Lung (tissue), 12 donors: Measurements from ENCODE around the gene DENND4B. TPM values are rescaled to one million over a fixed set of nuclear protein-coding genes. Genes with fewer than 3 reads are reported as not detected.

Experiments used
- ATAC-seq: fragments of 200-7000 bp; cut with Tn5 transposase; one replicate; pipeline ENCODE4 v1.9.1; 2020; ENCODE audit warnings: moderate number of reproducible peaks; ENCODE audit not compliant: insufficient read depth, low FRiP score
- DNase-seq, 3 donors: peaks; one replicate each; pipeline ENCODE4 v3.0.0-alpha.2; 2013 to 2017
- H3K27ac ChIP-seq, 2 donors: one replicate each; pipeline ENCODE4 v1.5.1; 2013; ENCODE audit warnings: mild to moderate bottlenecking in 2 of 2, moderate library complexity in 2 of 2, control low read depth in 1 of 2, inconsistent platforms in 1 of 2, low read depth in 1 of 2, low read length in 1 of 2
- H3K27me3 ChIP-seq, 3 donors: one replicate each; pipeline ENCODE4 v1.5.1; 2013; ENCODE audit warnings: low read length in 2 of 3; ENCODE audit not compliant: control insufficient read depth in 3 of 3, insufficient read depth in 3 of 3
- H3K36me3 ChIP-seq, 4 donors: one replicate each; pipeline ENCODE4 v1.5.1; 2013; ENCODE audit warnings: low read length in 4 of 4, mild to moderate bottlenecking in 1 of 4, moderate library complexity in 1 of 4; ENCODE audit not compliant: control insufficient read depth in 4 of 4, insufficient read depth in 4 of 4
- H3K4me1 ChIP-seq, 5 donors: one replicate each; pipeline ENCODE4 v1.5.1; 2013; ENCODE audit warnings: low read length in 5 of 5, mild to moderate bottlenecking in 2 of 5, moderate library complexity in 1 of 5; ENCODE audit not compliant: control insufficient read depth in 5 of 5, insufficient read depth in 5 of 5
- H3K4me3 ChIP-seq: one replicate; pipeline ENCODE4 v1.5.1; 2013; ENCODE audit warnings: mild to moderate bottlenecking, control low read depth, moderate library complexity
- H3K9ac ChIP-seq, 2 donors: one replicate each; pipeline ENCODE4 v1.5.1; 2013; ENCODE audit warnings: low read length in 2 of 2, control low read depth in 1 of 2; ENCODE audit not compliant: insufficient read depth in 1 of 2
- H3K9me3 ChIP-seq, 4 donors: one replicate each; pipeline ENCODE4 v1.5.1; 2013; ENCODE audit warnings: low read length in 3 of 4, mild to moderate bottlenecking in 1 of 4, moderate library complexity in 1 of 4; ENCODE audit not compliant: control insufficient read depth in 4 of 4, insufficient read depth in 3 of 4
- CTCF ChIP-seq: IDR thresholded peaks from 2 replicates; pipeline ENCODE4 v1.5.1; 2012; ENCODE audit warnings: mild to moderate bottlenecking; ENCODE audit errors: control extremely low read depth, extremely low read depth
- WGBS, 2 donors: extraction: QIAGEN DNeasy Blood & Tissue Kit; methylation state at CpG; one replicate each; pipeline ENCODE4 v1.1.7; 2013; 5-methylcytosine and 5-hydroxymethylcytosine counted together
- polyA plus RNA-seq, 2 donors: library from polyadenylated mRNA; stranded (reverse); fragments of 200-250 nt; gene quantifications; one replicate each; pipeline ENCODE4 v1.2.1, GENCODE V29; 2013
- total RNA-seq, 2 donors: library from RNA; depleted of rRNA in 1 of 2; stranded (reverse); fragments of >200 nt in 1 of 2; gene quantifications; one replicate each; pipeline ENCODE4 v1.2.1, GENCODE V29; 2014 to 2021
- donor health status: control.
- donor health status: control.
- donor health status: Bipolar disorder and iron deficiency.
- donor health status: healthy.
- donor health status: DM: yes; HTN: yes; CAD: no.

Gene DENND4B
- total and polyA plus RNA-seq, 4 donors = 40.5 to 84.7 (median 59.4) TPM

GRCh38 chr1:153987621-153988020, 41.1 kb upstream of the DENND4B start:
- Histone ChIP-seq H3K27ac (no peak overlapping the region), H3K9ac (no peak overlapping the region), H3K4me1 (peaks cover 5 to 36% (median 9%) of the 10 kb centered on the region in 5 donors)

GRCh38 chr1:153985941-153986761, 39.6 kb upstream of the DENND4B start, which contains the start of gene RAB13:
RAB13 (minus strand) TSS chr1:153986339; CDS start chr1:153986236, 103 bp downstream.
- peak; percentile 93 to 94 (median 93) for DNase-seq
- H3K9me3 ChIP-seq = no peaks in the 10 kb centered on the region
- peak within 1 kb of the TSS; percentile 91 to 93 for H3K27ac ChIP-seq
- H3K9ac ChIP-seq = peak within 1 kb of the TSS; percentile 59 to 94
- H3K27me3 ChIP-seq = no peaks in the 10 kb centered on the region
- peaks cover 0 to 13% (median 6%) of the 10 kb centered on the region in 4 donors for H3K36me3 ChIP-seq
- ATAC-seq = peak; percentile 61
- WGBS, 2 donors = 2% methylated on average over 30 to 32 of the region's 32 CpGs
- TF ChIP-seq CTCF = no peak
- peak within 1 kb of the TSS; percentile 49 for H3K4me3 ChIP-seq
- peaks cover 2 to 25% (median 5%) of the 10 kb centered on the region in 5 donors for H3K4me1 ChIP-seq

More at GRCh38 chr1:153987621-153988020, 41.1 kb upstream of the DENND4B start:
- no peak for TF ChIP-seq CTCF
- Histone ChIP-seq H3K9me3 (no peaks in the 10 kb centered on the region), H3K27me3 (no peaks in the 10 kb centered on the region), H3K36me3 (peaks cover 2 to 15% (median 7%) of the 10 kb centered on the region in 4 donors), H3K4me3 (no peak overlapping the region)
- no peak for ATAC-seq
- DNase-seq = no peak
- 85 to 95% methylated on average over 8 of the region's 8 CpGs for WGBS, 2 donors

GRCh38 chr1:153985341-153985912, 38.9 kb upstream of the DENND4B start:
- DNase-seq = peak; percentile 33 to 73 (median 46)
- no peak for ATAC-seq
- Histone ChIP-seq H3K36me3 (peaks cover 0 to 13% (median 6%) of the 10 kb centered on the region in 4 donors), H3K9ac (peak overlapping the region; percentile 59 to 94), H3K4me3 (peak overlapping the region; percentile 49), H3K4me1 (peaks cover 2 to 25% (median 5%) of the 10 kb centered on the region in 5 donors), H3K9me3 (no peaks in the 10 kb centered on the region), H3K27me3 (no peaks in the 10 kb centered on the region), H3K27ac (peak overlapping the region; percentile 69 to 80)
- TF ChIP-seq CTCF = no peak
- WGBS, 2 donors = 16 to 26% methylated on average over 7 of the region's 7 CpGs
